Stomach (tissue), 9 donors: Measurements from ENCODE around the gene ZACN. TPM values are rescaled to one million over a fixed set of nuclear protein-coding genes. Genes with fewer than 3 reads are reported as not detected.

Experiments used
- DNase-seq, 2 donors: peaks; one replicate each; pipeline versions ENCODE4 v3.0.0 to v3.0.0-alpha.2; 2013 to 2019
- H3K27ac ChIP-seq, 5 donors: fragments of 200-600 bp in 4 of 5; sonication (generic) in 4 of 5; one replicate each; pipeline ENCODE4 v1.5.1; 2013 to 2019; ENCODE audit warnings: mild to moderate bottlenecking in 1 of 5, moderate library complexity in 1 of 5
- H3K27me3 ChIP-seq, 3 donors: fragments of 200-600 bp; sonication (generic); one replicate each; pipeline ENCODE4 v1.5.1; 2017 to 2019; ENCODE audit warnings: mixed run types in 1 of 3
- H3K36me3 ChIP-seq, 4 donors: fragments of 200-600 bp; sonication (generic); 1 replicate in 3 of 4; 2 replicates in 1 of 4; pipeline ENCODE4 v1.5.1; 2016 to 2019
- H3K4me1 ChIP-seq, 4 donors: fragments of 200-600 bp; sonication (generic); one replicate each; pipeline ENCODE4 v1.5.1; 2016 to 2019
- H3K4me3 ChIP-seq, 4 donors: fragments of 200-600 bp; sonication (generic) in 3 of 4; one replicate each; pipeline ENCODE4 v1.5.1; 2016 to 2019; ENCODE audit warnings: mild to moderate bottlenecking in 1 of 4
- H3K9me3 ChIP-seq, 4 donors: fragments of 200-600 bp; sonication (generic); one replicate each; pipeline ENCODE4 v1.5.1; 2016 to 2019
- EP300 ChIP-seq: sonication (generic); formaldehyde crosslinking; IDR thresholded peaks from one replicate; pipeline ENCODE4 v1.6.1; 2017; ENCODE audit warnings: antibody characterized with exemption
- POLR2A ChIP-seq, 4 donors: fragments of 450-650 bp; IDR thresholded peaks; one replicate each; pipeline ENCODE4 v1.6.1; 2016; ENCODE audit warnings: antibody characterized with exemption in 4 of 4, control low read depth in 2 of 4, mild to moderate bottlenecking in 1 of 4, moderate library complexity in 1 of 4
- POLR2AphosphoS5 ChIP-seq, 3 donors: sonication (generic); formaldehyde crosslinking; IDR thresholded peaks; one replicate each; pipeline ENCODE4 v1.6.1; 2016; ENCODE audit warnings: antibody characterized with exemption in 3 of 3
- WGBS, 5 donors: extraction: QIAGEN DNeasy Blood & Tissue Kit in 3 of 5; methylation state at CpG; one replicate each; pipeline versions ENCODE4 v1.1.5 to v1.1.7; 2013 to 2018; 5-methylcytosine and 5-hydroxymethylcytosine counted together
- intact Hi-C: fragments of 100-400 bp; cut with DNase I; formaldehyde crosslinking; loops from one replicate; pipeline ENCODE4 v1.15.1; 2023; ENCODE audit warnings: low total_unique reads
- polyA plus RNA-seq, 3 donors: library from polyadenylated mRNA; stranded (reverse); fragments of 200-250 nt; gene quantifications; one replicate each; pipeline ENCODE4 v1.2.3, GENCODE V29; 2013
- small RNA-seq, 4 donors: library from RNA; depleted of rRNA; stranded (forward); fragments of <200 nt; gene quantifications; one replicate each; pipeline ENCODE3, GENCODE V24; 2016
- total RNA-seq, 5 donors: library from RNA; depleted of rRNA; stranded (reverse); fragments of >200 nt; gene quantifications; one replicate each; pipeline versions ENCODE4 v1.1.0 to v1.2.3, GENCODE V29; 2014 to 2016
- TF ChIP-seq, protein P1 (sequence below), 7 experiments: fragments of 450-650 bp in 4 of 7; fragments of 200-600 bp in 3 of 7; sonication (generic) in 3 of 7; IDR thresholded peaks; one replicate each; pipeline ENCODE4 v1.5.1; 2016 to 2019; ENCODE audit warnings: antibody characterized with exemption in 7 of 7, control low read depth in 2 of 7, mild to moderate bottlenecking in 1 of 7
- donor health status: healthy with polysubstance abuse.
- donor health status: Bipolar disorder and iron deficiency.
- donor health status: healthy.

Gene ZACN
- total and polyA plus RNA-seq, 8 donors, result 1.00 to 1.9 (median 1.4) TPM; not detected in 5

DNA sequence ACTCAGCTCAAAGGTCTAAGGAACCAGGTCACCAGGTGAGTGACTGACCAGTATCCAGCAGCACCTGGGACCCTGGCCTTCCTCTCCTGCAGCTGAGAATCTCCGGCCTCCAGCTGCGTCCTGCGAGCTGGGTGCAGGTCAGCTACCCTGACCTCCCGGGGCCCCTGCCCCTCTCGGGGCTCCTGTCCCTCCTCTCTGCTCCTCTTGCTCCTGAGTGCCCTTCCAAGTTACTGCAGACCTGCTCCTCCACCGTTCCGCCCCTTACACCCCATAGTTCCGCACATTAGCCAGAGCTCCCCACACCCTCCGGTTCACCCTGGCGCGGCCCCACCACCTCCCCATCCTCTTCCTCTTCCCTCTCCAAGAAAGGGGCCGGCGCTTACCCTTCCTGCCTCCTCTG is 51.5 kb downstream of the ZACN start:
- TF ChIP-seq POLR2AphosphoS5 (IDR thresholded peaks at IDR 0.05) (no peak), EP300 (no peak), POLR2A (IDR thresholded peaks at IDR 0.05) (no peak)
- TF ChIP-seq, protein P1, sequence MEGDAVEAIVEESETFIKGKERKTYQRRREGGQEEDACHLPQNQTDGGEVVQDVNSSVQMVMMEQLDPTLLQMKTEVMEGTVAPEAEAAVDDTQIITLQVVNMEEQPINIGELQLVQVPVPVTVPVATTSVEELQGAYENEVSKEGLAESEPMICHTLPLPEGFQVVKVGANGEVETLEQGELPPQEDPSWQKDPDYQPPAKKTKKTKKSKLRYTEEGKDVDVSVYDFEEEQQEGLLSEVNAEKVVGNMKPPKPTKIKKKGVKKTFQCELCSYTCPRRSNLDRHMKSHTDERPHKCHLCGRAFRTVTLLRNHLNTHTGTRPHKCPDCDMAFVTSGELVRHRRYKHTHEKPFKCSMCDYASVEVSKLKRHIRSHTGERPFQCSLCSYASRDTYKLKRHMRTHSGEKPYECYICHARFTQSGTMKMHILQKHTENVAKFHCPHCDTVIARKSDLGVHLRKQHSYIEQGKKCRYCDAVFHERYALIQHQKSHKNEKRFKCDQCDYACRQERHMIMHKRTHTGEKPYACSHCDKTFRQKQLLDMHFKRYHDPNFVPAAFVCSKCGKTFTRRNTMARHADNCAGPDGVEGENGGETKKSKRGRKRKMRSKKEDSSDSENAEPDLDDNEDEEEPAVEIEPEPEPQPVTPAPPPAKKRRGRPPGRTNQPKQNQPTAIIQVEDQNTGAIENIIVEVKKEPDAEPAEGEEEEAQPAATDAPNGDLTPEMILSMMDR (IDR thresholded peaks at IDR 0.05), result no peak
- intact Hi-C loops, result no loop called here
- 59 to 72% (median 68%) methylated on average over 13 of the region's 13 CpGs for WGBS, 5 donors

GRCh38 chr17:76131051-76131691 is 52.2 kb downstream of the ZACN start:
- Histone ChIP-seq H3K9me3 (no peaks in the 10 kb centered on the region), H3K4me1 (peaks cover 0 to 15% (median 2%) of the 10 kb centered on the region in 4 donors), H3K36me3 (no peaks in the 10 kb centered on the region), H3K27ac (no peak overlapping the region), H3K4me3 (no peak overlapping the region), H3K27me3 (peaks cover 0 to 60% (median 13%) of the 10 kb centered on the region in 3 donors)
- no peak for TF ChIP-seq POLR2A (IDR thresholded peaks at IDR 0.05)
- TF ChIP-seq POLR2AphosphoS5 (IDR thresholded peaks at IDR 0.05), result no peak
- TF ChIP-seq, protein P1 (IDR thresholded peaks at IDR 0.05), result no peak
- no peak for TF ChIP-seq EP300
- intact Hi-C loops, result no loop called here
- DNase-seq, result no peak
- WGBS, 5 donors, result 70 to 80% (median 78%) methylated on average over 21 of the region's 21 CpGs

More for the DNA sequence above, 51.5 kb downstream of the ZACN start:
- no peak overlapping the region for H3K4me3 ChIP-seq
- no peak overlapping the region for H3K27ac ChIP-seq
- peaks cover 0 to 53% (median 13%) of the 10 kb centered on the region in 3 donors for H3K27me3 ChIP-seq
- no peaks in the 10 kb centered on the region for H3K36me3 ChIP-seq
- peaks cover 0 to 15% (median 2%) of the 10 kb centered on the region in 4 donors for H3K4me1 ChIP-seq
- no peaks in the 10 kb centered on the region for H3K9me3 ChIP-seq
- DNase-seq, result no peak

DNA sequence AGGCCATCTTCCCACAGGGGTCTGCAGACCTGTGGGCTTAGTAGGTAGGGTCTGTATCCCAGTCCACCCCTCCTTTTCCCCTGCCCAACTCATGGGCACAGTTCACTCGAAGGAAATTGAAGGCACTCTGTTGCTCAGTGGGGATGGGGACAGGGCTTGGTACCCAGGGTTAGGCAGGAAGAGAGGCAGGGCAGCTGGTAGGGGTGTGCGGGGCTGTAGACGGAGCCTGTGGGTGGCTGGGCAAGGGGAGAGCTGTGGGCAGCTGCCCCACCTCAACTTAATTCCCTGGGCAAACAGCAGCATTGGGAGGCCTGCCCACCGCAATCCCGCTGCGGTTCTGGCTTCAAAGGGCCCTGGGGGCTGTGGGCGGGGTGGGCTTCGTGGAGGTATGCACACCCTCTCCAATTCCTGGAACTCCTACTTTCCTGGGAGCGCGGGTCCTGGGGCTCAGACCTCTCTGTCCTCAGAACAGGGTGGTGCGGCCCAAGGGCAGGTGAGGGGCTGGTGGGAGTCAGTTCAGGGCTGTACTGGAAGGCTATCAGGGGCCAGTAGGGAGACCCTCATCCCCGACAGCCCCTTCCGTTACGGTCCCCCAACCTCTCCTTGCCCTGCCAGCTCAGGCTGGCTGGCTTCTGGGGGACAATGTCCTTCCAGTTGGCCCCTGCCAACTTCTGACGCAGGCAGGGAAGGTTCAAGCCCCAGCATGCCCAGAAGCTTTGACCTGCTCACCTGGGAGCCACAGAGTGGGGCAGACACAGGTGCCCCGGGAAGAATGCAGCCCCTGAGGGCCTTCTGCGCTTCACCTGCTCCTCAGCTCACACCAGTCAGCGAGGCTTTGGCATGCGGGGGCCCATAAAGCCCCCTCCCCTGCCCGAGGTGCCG is 53.0 kb downstream of the ZACN start:
- Histone ChIP-seq H3K4me3 (peak overlapping the region in 1 of 4 donors; percentile 3), H3K36me3 (no peaks in the 10 kb centered on the region), H3K4me1 (peaks cover 0 to 15% (median 2%) of the 10 kb centered on the region in 4 donors), H3K27ac (no peak overlapping the region), H3K27me3 (peaks cover 0 to 67% (median 17%) of the 10 kb centered on the region in 3 donors), H3K9me3 (no peaks in the 10 kb centered on the region)
- TF ChIP-seq, protein P1 (IDR thresholded peaks at IDR 0.05), result no peak
- TF ChIP-seq EP300 (no peak), POLR2AphosphoS5 (IDR thresholded peaks at IDR 0.05) (no peak), POLR2A (IDR thresholded peaks at IDR 0.05) (no peak)
- intact Hi-C loops, result no loop called here
- WGBS, 5 donors, result 56 to 73% (median 69%) methylated on average over 7 to 21 of the region's 21 CpGs
- DNase-seq, result peak in 1 of 2 donors; percentile 40

Small RNAs within 50 kb of the gene (small RNA-seq; reads per million reads assigned to genes)
- gene MIR6868, result 0 to 0.38 (median 0) reads per million in 4 donors

Other genes starting within 250 kb of the ZACN start
- 10 to 100 TPM in 4 of 5 donors, 1 to 10 TPM in 1; 9.0 to 45.5 (median 25.5) TPM for gene UNC13D, start 234.8 kb upstream of the ZACN start, total RNA-seq
- gene UNC13D, start 234.8 kb upstream of the ZACN start, polyA plus RNA-seq, result 10 to 100 TPM in 2 of 3 donors, 1 to 10 TPM in 1; 6.4 to 18.5 (median 17.9) TPM
- 100 to 1,000 TPM in 1 of 5 donors, 10 to 100 TPM in 4; 28.6 to 122 (median 46.1) TPM for gene WBP2, start 223.8 kb upstream of the ZACN start, total RNA-seq
- 100 to 1,000 TPM in 1 of 3 donors, 10 to 100 TPM in 2; 87.3 to 104 (median 98.6) TPM for gene WBP2, start 223.8 kb upstream of the ZACN start, polyA plus RNA-seq
- gene TRIM47, start 200.6 kb upstream of the ZACN start, total RNA-seq, result 10 to 100 TPM in 4 of 5 donors, 1 to 10 TPM in 1; 3.5 to 40.4 (median 11.9) TPM
- gene TRIM47, start 200.6 kb upstream of the ZACN start, polyA plus RNA-seq, result 10 to 100 TPM; 24.2 to 34.7 (median 28.4) TPM
- gene TRIM65, start 182.2 kb upstream of the ZACN start, total RNA-seq, result 10 to 100 TPM in 3 of 5 donors, 1 to 10 TPM in 1, not detected in 1; 9.2 to 26.6 (median 16.9) TPM
- 10 to 100 TPM in 1 of 3 donors, 1 to 10 TPM in 2; 8.1 to 10.6 (median 9.5) TPM for gene TRIM65, start 182.2 kb upstream of the ZACN start, polyA plus RNA-seq
- gene MRPL38, start 174.3 kb upstream of the ZACN start, total RNA-seq, result 100 to 1,000 TPM in 1 of 5 donors, 10 to 100 TPM in 3, 1 to 10 TPM in 1; 9.3 to 244 (median 29.9) TPM
- gene MRPL38, start 174.3 kb upstream of the ZACN start, polyA plus RNA-seq, result 10 to 100 TPM; 54.2 to 89.2 (median 73.9) TPM
- gene FBF1, start 138.1 kb upstream of the ZACN start, total RNA-seq, result 10 to 100 TPM in 4 of 5 donors, 1 to 10 TPM in 1; 3.8 to 21.7 (median 19.6) TPM
- gene FBF1, start 138.1 kb upstream of the ZACN start, polyA plus RNA-seq, result 10 to 100 TPM in 1 of 3 donors, 1 to 10 TPM in 2; 1.7 to 10.4 (median 6.8) TPM
- 100 to 1,000 TPM in 1 of 5 donors, 10 to 100 TPM in 4; 28.1 to 133 (median 71.8) TPM for gene ACOX1, start 100.0 kb upstream of the ZACN start, total RNA-seq
- gene ACOX1, start 100.0 kb upstream of the ZACN start, polyA plus RNA-seq, result 10 to 100 TPM; 11.9 to 26.5 (median 20.6) TPM
- 100 to 1,000 TPM in 1 of 5 donors, 10 to 100 TPM in 3, not detected in 1; 14.2 to 121 (median 19.3) TPM for gene TEN1, start 99.9 kb upstream of the ZACN start, total RNA-seq
- gene TEN1, start 99.9 kb upstream of the ZACN start, polyA plus RNA-seq, result 10 to 100 TPM; 37.1 to 66.6 (median 52.4) TPM
- gene CDK3, start 78.3 kb upstream of the ZACN start, total RNA-seq, result 10 to 100 TPM in 1 of 5 donors, 1 to 10 TPM in 3, not detected in 1; 3.1 to 20.4 (median 7.3) TPM
- 10 to 100 TPM in 1 of 3 donors, 1 to 10 TPM in 2; 7.3 to 17.2 (median 8.2) TPM for gene CDK3, start 78.3 kb upstream of the ZACN start, polyA plus RNA-seq
- 10 to 100 TPM in 2 of 5 donors, 1 to 10 TPM in 3; 1.2 to 89.8 (median 9.7) TPM for gene EVPL, start 51.9 kb upstream of the ZACN start, total RNA-seq
- gene EVPL, start 51.9 kb upstream of the ZACN start, polyA plus RNA-seq, result 100 to 1,000 TPM in 1 of 3 donors, 1 to 10 TPM in 2; 1.8 to 105 (median 8.2) TPM
- gene SRP68, start 6.7 kb upstream of the ZACN start, total RNA-seq, result 10 to 100 TPM; 24.6 to 49.8 (median 47.8) TPM
- gene SRP68, start 6.7 kb upstream of the ZACN start, polyA plus RNA-seq, result 10 to 100 TPM; 36.9 to 46.4 (median 39.3) TPM
- gene GALR2, start 4.4 kb upstream of the ZACN start, total RNA-seq, result not detected
- under 1 TPM in 1 of 3 donors, not detected in 2; 0.48 TPM for gene GALR2, start 4.4 kb upstream of the ZACN start, polyA plus RNA-seq
- 100 to 1,000 TPM in 2 of 5 donors, 10 to 100 TPM in 3; 65.7 to 280 (median 80.3) TPM for gene EXOC7, start 24.6 kb downstream of the ZACN start, total RNA-seq
- 10 to 100 TPM; 31.8 to 47.2 (median 33.2) TPM for gene EXOC7, start 24.6 kb downstream of the ZACN start, polyA plus RNA-seq
- gene FOXJ1, start 62.1 kb downstream of the ZACN start, total RNA-seq, result 1 to 10 TPM in 3 of 5 donors, not detected in 2; 1.3 to 6.7 (median 4.5) TPM
- under 1 TPM in 2 of 3 donors, not detected in 1; 0.12 to 0.25 TPM for gene FOXJ1, start 62.1 kb downstream of the ZACN start, polyA plus RNA-seq
- 10 to 100 TPM in 3 of 5 donors, 1 to 10 TPM in 2; 1.0 to 41.4 (median 11.6) TPM for gene RNF157, start 161.3 kb downstream of the ZACN start, total RNA-seq
- gene RNF157, start 161.3 kb downstream of the ZACN start, polyA plus RNA-seq, result 1 to 10 TPM in 2 of 3 donors, under 1 TPM in 1; 0.95 to 4.1 (median 3.7) TPM
- 10 to 100 TPM in 2 of 5 donors, 1 to 10 TPM in 3; 1.8 to 49.5 (median 9.9) TPM for gene UBALD2, start 186.2 kb downstream of the ZACN start, total RNA-seq
- 10 to 100 TPM; 37.2 to 48.4 (median 43.0) TPM for gene UBALD2, start 186.2 kb downstream of the ZACN start, polyA plus RNA-seq
- gene QRICH2, start 229.1 kb downstream of the ZACN start, total RNA-seq, result 10 to 100 TPM in 1 of 5 donors, 1 to 10 TPM in 3, under 1 TPM in 1; 0.72 to 12.5 (median 2.3) TPM
- 1 to 10 TPM; 3.8 to 5.6 (median 4.0) TPM for gene QRICH2, start 229.1 kb downstream of the ZACN start, polyA plus RNA-seq